GM21529 (cell line): ENCODE data around the gene TM4SF20.

Source experiments
- ATAC-seq: cut with Tn5 transposase; IDR thresholded peaks from one replicate; pipeline ENCODE4 v1.9.1; 2021; ENCODE audit not compliant: unreplicated experiment

The TM4SF20 gene, protein sequence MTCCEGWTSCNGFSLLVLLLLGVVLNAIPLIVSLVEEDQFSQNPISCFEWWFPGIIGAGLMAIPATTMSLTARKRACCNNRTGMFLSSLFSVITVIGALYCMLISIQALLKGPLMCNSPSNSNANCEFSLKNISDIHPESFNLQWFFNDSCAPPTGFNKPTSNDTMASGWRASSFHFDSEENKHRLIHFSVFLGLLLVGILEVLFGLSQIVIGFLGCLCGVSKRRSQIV

DNA sequence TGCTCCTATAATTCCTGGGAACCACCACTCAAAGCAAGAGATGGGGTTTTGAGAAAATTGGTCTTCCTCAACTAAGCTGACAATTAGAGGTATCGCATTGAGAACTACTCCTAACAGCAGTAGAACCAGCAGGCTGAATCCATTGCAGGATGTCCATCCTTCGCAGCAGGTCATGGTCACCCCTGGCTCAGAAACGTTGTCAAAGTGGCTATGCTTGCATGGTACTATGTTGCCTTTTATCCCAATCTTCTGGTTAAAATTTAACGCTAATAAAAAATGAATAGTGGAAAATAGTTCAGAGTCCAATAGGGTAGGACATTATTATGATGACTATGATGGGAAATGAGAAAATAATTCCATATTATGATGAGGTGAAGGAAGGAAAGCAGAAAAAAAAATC is at the start of gene TM4SF20:
Gene TM4SF20 (minus strand): TSS at position 212 of the 400 bp plus-strand sequence. CDS start 38 bp downstream, at position 174.
- no peak for ATAC-seq

DNA sequence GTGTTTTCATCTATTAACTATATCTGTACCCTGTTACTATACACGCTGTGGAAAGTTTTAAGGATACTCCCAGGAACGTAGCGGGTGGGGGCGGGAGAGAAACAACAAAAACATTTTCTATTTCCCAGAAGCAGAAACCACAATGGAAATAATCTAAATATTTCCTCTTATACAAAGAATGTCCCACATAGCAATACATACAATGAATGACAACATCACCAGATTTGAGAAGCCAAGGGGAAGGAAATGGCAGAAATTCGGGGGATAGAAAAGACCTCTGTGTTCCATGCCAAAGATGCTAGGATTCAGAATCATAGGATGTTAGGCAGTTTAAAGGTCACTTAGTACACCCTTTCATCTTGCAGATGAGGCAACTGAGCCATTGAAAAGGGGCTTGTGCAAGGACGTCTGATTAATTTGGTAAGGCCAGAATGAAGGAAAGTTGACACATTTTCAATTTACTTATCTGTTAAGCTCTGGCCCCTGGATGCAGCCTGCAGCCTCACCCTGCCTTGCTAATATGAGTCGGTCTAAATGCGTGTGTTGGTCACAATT is 49.7 kb upstream of the TM4SF20 start:
- ATAC-seq = no peak

DNA sequence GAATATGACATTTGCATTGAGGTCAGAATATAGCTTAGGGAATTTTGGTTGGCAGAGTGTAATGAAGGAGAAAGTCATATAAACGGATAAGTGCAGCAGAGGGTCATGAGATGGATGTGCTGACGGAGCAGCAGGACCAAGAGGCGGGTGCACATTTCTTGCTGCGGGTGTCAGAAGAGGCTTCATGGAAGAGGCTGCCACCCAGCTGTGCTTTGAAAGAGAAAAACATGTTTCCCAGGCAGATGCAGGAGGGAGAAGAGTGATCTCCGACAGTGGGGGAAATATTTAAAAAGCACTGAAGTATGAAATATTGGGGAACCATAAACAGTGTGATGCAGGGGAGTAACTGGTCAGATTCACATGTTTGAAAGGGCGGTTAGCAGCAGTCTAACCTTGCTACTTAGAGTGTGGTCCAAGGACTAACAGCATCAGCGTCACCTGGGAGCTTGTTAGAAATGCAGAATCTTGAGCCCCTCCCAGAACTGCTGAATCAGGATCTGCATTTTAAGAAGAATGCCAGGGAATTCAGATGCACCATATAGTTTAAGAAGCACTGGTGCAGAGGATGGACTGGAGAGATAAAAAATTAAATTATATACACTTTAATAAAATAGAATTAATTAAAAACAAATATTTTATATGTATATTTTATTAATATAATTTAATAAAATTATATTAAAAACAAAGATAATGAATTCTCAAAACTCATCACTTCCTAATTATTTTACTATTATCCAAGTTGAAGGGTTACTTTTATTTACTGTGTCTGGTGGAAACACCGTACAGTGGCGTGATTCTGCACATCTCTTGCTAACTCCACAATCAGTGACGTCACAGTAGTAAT is 44.8 kb upstream of the TM4SF20 start:
- ATAC-seq = no peak

DNA sequence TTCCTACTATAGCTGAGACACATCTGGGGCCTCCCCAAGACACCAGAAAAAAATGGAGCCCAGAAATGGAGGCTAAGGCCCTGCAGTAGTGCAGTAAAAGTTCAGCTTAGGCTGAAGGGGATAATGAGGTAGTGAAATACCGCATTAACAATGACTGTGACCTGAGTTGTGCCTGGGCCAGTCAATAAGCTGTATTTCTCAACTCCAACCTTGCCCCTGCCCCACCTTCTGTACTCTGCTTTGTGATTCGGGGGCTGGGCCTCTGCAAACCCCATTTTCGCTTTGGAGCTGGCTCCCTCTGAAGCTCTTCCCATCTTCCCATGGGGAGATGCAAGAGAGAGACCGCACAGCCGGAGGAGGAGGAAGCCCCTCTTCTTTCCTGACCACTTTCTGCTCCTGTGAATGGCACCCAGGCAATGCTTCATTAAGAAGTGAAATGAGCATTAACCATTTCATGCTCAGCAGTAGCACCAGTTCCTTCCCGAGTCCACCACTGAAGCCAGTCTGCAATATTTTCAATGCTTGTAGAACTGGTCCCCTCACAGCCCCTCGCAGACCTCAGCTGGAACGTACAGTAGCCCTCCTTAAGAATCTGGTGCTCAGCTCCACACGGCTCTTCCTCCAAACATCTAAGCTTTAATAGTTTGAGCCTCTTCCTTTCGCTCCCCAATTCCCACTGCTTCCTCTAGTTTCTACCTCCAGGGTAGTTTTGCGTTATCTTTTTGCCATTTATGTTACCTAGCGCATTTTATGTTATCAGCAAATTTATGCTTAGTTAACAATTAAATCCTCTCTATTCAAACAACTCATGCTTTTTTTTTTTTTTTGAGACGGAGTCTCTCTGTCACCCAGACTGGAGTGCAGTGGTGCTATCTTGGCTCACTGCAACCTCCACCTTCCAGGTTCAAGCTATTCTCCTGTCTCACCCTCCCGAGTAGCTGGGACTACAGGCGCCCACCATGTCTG is 41.3 kb upstream of the TM4SF20 start:
- ATAC-seq = no peak

DNA sequence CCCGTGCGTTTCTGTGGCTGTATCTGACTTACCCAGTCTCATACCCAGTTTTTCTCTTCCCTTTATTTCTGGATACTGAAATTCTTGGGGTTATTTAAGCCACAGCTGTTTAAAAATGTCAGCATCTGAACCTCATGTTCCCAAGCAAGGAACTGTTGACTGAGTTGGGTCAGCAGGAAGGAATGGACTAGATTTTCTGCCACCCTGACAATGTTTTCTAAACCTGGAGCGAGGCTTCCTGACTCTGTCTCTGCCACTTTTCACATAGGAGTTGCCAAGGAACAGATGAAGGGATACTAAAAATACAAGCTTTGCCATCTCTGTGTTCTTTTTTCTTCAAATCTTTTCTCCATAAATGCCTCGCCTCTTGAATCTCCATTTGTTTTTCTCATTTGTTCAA is 37.6 kb upstream of the TM4SF20 start:
- no peak for ATAC-seq

DNA sequence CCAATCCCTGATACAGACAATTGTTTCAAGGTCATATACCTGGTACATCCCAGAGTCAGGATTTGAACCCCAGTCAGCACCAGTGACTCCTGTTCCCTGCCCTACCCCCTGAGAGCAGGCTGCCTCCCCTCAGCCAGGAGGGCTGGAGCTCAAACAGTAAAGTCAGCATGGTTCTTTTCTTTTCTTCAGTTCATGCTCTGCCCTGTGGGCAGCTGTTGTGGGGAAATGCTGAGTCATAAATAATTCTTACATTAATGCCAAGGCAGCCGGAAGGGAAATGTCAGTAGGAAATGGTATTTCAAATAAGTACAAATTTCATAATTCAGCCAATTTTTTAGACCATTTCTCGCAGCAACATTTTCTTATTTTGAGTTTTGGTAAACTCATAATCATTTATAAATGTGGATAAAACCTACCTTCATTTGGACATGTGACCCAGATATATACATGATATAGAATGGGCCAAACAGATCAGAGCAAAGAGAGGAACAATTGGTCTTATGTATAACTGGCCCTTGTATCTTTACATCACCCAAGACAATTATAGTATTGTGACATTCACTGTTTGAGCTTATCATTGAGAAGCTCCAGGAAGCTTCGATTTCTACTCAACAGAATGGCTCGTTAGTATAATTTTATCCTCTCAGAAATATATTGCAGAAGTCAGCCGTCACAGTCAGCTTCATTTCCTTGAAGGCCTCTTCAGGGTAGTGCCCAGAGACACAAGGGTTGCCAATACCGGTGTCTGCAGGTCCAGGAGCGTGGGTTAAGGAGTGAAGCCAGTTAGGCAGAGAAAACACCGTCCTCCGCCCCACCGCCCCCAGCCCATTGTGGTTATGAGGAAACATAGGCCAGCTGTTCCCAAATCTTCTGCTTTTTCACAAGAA is 36.7 kb upstream of the TM4SF20 start:
- ATAC-seq = peak; percentile 33

DNA sequence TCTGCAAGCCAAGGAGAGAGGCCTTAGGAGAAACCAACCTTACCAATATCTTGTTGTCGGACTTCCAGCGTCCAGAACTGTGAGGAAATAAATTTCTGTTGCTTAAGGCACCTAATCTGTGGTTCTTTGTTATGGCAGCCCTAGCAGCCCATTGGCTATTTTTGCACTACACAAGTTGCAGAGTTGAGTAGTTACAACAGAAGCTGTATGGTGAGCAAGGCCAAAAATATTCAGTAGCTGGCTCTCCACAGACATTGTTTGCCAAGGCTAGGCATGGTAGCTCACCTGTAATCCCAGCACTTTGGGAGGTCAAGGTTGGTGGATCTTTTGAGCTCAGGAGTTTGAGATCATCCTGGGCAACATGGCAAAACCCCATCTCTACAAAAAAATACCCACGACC is 35.7 kb upstream of the TM4SF20 start:
- ATAC-seq = no peak

DNA sequence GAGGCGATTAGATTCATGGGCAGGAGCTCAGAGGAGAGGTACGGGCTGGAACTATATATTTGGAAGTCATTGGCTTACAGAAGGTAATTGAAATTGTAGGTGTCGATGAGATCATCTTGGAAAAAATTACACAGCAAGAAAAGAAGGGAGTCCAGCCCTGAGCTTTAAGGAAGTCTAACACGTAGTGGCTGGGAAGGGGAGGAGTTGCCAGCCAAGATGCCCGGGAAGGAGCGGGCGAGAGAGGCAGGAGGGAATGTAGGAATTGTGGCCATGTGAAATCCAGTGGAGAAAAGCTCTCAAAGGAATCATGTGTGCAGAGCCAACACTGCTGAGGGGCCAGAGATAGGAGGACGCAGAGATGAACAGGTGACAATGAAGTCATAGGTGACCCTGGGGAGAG is 34.3 kb upstream of the TM4SF20 start:
- no peak for ATAC-seq

DNA sequence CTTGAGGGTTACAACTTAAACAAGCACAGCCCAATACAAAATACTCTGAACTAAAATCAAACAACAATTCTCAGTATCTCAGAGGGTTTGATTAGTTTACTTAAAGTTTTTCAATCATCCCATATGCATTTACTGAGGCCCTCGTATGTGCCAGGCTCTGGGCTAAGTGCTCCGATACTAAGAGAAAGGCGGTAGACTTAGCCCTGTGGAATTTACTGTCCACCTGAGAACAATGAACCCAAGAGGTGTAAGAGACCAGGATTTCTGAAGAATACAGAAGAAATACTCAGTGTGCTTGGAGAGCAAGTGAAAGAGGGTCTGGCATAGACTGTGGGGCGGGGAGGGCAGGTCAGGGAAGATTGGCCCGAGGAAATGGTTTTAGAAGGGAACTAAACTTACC is 33.8 kb upstream of the TM4SF20 start:
- ATAC-seq = no peak

DNA sequence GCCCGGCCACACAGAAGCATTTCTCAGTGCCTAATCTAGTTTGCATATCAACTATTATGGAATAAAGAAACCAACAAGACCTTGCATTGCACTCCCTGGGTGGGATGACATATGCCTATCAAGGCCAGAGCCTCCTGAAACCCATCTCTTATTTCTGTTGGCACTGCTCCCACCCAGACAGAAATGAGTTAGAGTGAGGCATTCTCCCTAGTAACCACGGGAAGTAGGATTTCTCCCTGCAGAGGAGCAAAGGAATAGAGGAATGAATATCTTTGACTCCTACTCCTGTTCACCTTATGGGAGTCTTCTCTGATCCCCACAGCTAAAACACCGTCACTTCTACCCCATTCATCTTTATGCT is 32.9 kb upstream of the TM4SF20 start:
- ATAC-seq = no peak

DNA sequence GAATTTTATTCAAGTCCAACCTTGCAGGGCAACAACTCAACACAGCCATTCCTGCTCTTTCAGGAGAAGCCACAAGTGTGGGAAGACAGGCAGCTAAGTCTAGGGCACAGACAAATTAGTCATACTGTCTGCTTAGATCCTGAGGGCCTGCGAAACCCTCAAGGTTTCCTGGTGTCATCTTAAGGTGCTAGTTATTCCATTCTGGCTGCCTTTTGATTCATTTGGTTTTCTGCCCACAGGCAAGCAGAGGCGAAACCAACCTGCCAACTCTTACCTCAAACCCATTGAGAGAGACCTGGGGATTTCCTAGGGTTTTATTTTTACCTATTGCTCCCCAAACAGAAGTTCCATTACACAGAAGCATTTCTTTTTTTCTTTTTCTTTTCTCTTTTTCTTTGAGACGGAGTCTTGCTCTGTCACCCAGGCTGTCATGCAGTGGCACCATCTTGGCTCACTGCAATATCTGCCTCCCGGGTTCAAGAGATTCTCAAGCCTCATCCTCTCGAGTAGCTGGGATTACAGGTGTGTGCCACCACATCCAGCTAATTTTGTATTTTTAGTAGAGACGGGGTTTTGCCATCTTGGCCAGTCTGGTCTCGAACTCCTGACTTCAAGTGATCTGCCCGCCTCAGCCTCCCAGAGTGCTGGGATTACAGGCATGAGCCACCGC is 32.3 kb upstream of the TM4SF20 start:
- peak; percentile 79 for ATAC-seq

DNA sequence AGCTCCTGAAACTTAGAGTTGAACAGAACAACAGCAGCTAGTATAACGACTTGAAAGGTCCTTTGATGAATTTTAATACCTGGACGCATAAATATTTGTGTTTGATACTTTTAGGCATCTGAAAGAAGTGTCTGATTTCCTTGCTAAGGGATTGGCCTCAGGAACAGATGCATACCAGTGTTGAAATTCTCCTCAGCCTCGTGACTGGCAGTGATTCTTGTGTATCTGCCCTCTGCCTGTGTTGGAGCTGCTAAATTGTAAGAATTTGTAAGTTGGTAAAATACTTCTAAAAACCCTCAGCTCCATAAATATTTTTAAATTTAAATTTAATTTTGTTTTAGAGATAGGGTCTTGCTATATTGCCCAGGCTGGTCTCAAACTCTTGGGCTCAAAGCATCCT is 31.1 kb upstream of the TM4SF20 start:
- ATAC-seq = no peak

DNA sequence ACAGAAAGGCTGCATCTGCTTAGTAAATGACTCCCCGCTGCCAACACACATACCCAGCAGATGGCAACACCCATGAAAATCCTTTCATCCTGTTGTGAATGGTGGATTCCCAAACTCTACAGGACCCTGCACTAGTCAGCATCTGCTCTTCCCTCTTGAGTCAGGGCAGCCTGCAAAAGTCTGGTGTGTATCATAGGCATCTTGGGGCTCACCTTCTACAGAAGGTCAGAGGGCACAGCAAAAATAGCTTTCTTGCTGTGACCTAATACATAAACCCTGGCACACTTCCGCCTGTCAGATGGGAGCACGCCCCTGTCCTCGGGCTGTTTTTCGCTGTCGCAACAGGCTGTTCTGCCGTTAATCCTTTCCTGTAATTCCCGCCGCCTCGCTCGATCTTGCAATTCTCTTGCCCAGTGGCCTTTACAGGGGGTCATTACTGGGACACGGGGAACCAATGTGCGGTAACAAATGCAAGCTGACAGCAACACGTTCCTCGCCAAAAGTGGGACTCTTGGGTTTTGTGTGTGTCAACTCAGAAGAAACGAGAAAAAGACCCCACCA is 28.6 kb upstream of the TM4SF20 start:
- ATAC-seq = no peak

DNA sequence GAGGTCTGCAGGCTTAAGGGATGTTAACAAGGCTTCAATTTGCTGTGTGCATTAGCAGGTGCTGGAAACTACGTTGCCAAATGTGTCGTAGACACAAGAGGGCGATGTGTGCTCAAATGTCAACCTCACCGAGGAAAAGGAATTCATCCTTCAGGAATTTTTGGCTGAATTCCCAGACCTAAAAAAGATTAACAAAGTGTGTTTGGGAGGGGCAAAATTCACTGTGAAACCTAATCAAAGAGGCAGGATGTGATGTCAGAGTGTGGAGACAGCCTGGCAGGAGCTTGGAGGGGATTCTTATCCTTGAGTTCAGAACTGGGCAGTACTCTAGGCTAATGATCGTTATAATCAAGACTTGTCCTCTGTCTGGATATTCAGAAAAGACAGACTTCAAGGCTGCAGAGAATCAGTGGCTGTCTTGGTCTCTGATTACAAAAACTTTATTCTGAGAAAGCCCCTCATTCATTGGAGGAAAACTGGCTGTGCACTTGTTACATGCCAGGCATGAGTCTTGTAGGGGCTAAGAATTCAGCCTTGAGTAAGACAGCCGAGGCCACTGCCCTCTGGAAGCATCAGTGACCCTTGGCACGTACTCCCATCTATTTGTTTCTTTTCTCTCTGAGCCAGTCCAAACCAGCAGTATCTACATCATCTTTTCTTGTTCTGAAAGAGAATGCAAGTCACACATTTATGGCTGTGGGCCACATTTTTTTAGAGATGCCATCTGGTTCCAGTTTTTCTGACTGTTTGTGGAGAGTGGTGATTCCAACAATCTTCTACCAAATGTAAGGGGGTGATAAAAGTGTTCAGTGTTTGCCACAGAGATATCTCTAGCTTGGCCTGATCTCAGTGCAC is 27.3 kb upstream of the TM4SF20 start:
- peak; percentile 62 for ATAC-seq

DNA sequence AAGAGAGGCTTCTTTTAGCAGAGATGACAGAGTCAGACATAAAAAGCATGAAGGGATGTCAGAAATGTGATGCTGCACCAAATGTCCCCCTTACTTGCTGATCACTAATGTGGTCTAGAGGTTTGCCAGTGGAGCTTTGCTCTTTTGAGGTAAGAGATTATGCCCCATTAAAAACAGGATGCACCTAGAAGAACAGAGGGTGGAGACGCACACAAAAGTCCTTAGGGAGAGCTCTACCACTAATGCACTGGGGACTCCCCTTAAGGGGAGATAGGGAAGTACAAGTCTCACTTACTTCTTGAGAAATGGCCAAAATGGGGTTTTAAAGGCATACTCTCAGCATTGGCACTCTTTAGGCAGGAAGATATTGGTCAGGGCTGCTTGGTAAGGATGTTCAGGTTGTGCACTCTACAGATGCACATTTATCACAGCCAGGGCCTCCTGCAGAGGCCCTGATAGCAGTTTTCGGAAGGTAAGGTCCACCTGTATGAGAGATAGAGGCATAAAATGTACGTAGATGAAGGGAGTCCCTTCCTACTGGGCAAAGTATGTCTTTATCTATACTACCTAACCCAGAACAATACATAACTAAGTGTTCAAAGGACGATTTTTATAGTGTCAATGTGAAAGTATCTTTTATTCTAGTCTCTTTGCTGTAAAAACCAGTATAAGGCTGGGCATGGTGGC is 25.6 kb upstream of the TM4SF20 start:
- no peak for ATAC-seq

DNA sequence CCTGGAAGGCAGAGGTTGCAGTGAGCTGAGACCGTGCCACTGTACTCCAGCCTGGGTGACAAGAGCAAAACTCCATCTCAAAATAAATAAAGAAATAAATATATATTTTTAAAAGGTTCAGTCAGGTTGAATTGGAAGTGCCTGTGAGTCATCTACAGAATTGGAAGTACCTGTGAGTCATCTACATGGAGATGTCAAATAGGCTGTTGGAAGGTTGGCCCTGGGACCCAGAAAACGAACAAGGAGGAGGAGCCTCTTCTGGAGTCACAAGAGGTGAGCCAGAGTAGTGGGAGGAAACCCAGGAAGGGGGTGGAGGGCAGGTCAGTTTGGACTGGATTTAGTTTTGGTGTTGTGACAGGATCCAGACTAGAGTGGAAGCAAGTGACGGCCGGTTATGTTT is 23.9 kb upstream of the TM4SF20 start:
- no peak for ATAC-seq

DNA sequence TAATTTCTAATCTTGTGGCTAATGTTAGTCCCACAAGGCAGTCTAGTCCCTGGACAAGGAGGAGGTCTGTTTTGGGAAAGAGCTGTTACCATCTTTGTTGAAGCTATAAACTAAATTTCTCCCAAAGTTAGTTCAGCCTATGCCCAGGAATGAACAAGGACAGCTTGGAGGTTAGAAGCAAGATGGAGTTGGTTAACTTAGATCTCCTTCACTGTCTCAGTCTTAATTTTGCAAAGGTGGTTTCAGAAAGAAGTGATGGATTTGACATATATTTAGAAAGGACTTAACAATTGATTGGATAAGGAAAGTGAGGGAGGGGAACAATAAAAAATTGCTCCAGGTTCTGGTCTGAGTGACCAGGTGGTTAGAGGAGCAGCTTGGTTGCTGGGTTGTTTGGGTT is 23.2 kb upstream of the TM4SF20 start:
- ATAC-seq = no peak

DNA sequence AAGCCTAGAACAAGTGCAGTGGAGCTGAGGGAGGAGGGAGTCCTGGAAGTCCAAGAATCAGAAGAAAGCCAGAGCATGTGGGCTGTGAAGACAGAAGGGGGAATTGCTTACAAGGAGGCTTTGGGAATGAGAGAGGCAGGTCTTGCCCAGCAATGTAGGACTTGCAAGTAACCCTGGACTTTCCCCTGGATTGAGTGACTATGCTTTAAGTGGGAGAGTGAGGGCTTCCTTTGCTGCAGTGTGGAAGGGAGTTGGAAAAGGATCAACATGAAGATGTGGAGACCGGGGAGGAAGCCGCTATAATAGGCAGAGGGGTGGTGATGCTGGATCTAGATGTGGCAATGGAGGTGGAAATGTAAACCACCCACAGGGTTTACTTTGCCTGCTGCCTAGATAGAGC is 22.4 kb upstream of the TM4SF20 start:
- ATAC-seq = no peak
